Placental epithelial cell (primary cell): ENCODE results near the gene TBC1D23. TPM values are rescaled to one million over a fixed set of nuclear protein-coding genes. Genes with fewer than 3 reads are reported as not detected.

ENCODE experiments used
- total RNA-seq: library from RNA; depleted of rRNA; stranded (reverse); fragments of >200 nt; gene quantifications from 2 replicates; pipeline ENCODE4 v1.2.3, GENCODE V29; 2012

TBC1D23 gene
- 36.5 and 54.0 TPM in 2 replicates for total RNA-seq

DNA sequence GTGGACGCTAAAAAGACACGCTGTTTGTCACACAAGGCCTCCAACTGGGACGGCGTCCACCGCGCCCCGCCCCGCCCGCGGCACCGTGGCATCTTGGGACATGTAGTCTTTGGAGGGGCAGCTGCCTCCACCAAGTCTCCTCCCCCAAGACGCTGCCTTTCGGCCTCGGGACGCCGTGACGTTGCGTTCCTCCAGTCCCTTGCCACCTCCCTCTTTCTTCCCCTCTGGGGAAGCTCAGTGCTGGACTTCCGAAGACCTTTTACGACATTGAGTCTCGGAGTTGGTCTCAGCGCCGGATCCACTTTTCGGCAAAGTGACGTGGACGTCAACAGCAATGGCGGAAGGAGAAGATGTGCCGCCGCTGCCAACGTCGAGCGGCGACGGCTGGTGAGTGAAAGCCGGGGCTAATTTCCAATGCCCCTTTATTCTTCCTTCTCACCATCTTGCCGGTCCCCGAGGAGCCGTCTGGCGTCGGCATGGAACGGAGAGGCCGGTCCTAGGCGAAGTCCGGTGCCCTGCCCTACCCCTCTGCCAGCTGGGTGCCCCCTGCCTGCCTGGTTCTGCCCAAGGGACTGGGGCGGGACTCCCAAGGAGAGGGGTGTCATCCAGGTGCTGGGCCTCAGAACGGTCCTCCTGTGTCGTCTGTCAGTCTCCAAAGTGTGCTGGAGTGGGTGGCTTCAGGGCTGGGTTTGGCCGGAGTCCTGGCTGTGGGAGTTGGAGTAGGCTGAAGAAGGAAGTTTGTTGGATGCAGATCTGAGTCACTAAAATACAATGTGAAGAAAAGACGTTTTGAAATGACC, at the start of gene TBC1D23:
Gene TBC1D23 (plus strand): TSS at position 308 of the 800 bp plus-strand sequence. CDS start 27 bp downstream, at position 335.

DNA sequence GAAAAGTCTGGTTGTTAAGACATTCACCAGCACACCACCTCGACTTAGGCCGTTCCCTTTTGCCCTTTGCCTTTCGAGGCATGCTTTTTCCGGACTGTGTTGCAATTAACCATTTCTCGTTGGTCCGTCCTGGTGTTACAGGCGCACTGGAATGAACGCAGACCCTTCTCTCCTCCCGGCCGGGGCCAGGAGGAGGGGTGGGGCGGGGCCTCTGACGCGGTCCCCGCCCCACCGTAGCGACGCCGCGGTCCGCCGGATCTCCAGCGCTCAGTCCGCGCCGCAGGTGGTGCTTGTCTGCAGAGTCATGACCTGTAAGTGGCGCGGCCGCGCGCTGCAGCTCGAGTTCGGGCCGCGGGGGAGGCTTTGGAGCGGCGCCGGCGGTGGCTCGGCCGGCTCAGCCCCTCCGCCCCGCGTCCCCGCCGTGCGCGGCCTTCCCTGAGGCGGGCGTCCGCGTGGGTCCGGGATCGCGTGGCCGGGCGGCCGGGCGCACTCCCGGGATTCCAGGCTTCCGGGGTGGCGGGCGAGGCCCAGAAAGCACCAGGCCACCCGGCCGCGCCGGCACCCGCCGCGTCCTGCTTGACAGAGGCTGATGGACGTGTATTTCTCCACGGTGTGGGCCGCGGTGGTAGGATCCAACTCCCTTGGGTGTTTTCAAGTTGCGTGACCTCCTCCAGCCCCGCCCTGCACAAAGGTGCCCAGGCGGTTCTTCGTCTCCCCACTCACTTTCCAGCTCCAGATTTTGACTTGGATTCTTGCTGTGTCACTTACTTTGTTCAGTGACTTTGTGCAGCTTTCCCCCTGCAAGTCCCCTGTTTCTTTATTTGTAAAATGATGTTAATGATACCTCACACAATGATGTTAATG, 73.9 kb downstream of the TBC1D23 start, which contains the start of gene NIT2:
Gene NIT2 (plus strand): TSS at position 270 of the 864 bp plus-strand sequence. CDS start 35 bp downstream, at position 305.

Other genes starting within 250 kb of the TBC1D23 start
- 35.1 and 88.3 TPM in 2 replicates for gene FILIP1L, start 146.5 kb upstream of the TBC1D23 start, total RNA-seq
- gene NIT2, start 73.8 kb downstream of the TBC1D23 start, total RNA-seq = 11.4 and 15.9 TPM in 2 replicates
- gene TOMM70, start 140.1 kb downstream of the TBC1D23 start, total RNA-seq = 38.9 and 45.2 TPM in 2 replicates
- 6.0 and 10.6 TPM in 2 replicates for gene LNP1, start 140.5 kb downstream of the TBC1D23 start, total RNA-seq
- 188 and 237 TPM in 2 replicates for gene TMEM45A, start 231.6 kb downstream of the TBC1D23 start, total RNA-seq